Suppressor macrophage treated with lipopolysaccharide for 4 hours (primary cell): ENCODE data around the gene REV3L.

ENCODE experiments used
- DNase-seq: peaks from one replicate; pipeline ENCODE4 v3.0.0-alpha.2; 2020

The REV3L gene

DNA sequence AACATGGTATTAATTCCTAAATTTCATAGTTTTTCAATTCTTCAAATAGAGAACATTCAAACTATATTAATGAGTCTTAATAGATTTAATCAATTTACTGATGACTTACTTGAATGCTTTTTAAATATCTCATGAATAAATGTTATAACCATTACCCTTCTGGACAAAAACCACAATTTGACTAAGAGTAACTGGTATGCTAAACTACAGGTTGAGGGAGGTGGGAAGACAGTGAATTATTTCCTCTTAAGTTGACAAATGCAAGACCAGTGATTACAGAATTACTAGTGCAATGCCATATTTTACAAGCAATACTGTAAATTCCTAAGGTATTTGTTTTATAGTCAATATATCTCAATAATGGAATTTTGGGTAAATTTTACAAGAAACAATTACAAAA is 65.1 kb downstream of the REV3L start:
- DNase-seq: no peak

DNA sequence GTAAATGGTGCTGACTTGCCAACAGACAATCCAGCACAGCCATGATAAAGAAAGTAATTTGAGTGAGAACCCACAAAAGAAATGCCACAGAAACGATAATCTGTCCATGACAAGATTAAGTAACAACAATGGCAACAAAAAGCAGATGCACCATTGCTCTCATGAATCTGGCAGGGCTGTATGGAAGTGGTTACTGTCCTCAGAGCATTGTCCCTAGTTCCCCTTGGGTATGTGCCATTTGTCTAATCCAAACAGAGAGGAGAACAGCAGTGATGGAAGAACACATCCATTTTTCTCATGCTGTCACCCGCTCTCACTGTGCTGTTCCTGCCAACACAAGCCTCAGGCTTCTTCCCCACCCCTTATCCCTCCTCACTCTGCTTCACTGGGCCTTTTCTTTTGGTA is 65.8 kb downstream of the REV3L start:
- DNase-seq: no peak

DNA sequence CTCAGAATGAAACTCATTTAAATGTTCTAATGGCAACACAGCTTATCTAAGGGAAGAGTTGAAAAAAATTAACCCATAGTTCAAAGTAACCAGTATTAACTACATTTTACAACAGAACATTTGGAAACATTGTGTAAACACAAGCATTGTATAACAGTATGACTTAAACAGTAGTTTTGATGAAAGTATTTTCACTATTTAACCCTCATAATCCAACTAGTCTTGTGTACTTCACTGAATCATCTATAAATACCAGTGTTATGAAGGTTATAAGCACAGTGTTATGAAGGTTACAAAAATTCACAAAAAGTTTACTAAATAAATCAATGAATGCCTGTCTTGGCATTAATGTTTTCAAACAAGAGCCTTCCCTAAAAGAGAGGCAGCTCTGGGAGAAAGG is 66.5 kb downstream of the REV3L start:
- DNase-seq: no peak

DNA sequence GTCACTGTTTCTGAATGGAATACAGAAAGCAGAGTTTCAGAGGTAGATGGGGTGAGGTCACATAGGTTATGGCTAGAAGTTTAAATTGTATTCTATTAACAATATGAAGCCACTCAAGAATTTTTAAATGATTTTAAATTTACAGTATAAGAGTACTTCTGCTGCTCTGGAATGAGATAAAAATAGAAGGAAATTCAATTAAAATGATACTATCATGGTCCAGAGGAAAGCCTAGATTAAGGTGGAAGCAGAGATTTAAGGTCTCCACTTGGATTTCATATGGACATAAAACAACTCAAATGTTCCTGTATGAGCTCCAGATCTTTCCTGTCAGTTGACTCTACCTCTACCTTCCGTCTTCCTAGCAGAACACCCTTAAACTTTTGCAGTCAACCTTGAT is 68.6 kb downstream of the REV3L start:
- DNase-seq: no peak

DNA sequence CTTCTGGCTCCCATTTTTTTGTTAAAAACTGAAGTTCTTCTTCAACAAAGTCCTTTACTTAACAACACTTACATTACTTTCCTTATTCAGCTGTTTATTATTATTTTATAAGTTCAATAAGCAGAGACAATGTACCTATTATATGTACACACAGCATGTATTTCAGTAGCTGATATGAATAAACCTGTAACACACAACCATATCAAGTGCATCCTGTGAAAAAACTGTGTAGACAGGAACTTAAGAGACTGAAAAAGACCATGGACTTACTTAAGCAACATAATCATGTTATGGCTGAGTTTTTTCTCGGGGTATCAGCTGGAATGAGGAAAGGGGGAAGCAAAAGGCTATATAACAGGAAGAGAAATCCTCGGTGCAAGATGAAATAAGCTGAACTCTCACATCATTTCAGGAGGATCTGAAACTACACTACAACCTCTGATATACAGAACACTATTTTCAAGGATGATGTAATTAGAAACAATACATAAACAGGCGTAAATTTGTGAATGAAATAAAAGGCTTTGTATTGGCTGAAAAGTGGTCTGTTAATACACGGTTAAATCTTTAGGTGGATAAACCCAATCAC is 70.9 kb downstream of the REV3L start:
- peak; percentile 85 for DNase-seq

DNA sequence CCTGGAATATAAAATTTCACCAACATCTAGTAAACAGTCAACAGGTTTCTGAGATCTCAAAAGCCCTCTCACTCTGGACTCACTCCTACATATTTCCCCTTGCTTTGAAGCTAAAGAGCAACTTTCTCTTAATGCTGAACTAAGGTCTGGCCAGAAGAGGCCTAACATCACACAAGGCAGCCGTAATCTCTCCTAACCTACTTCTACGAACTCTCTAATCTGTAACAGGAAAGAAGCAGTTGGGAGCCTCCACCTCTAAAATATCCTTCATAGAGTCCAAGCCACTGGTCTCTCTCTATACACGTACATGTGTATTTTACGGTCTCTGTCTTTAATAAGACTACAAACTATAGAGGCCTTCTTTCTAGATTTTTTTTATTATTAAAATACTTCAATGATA is 72.0 kb downstream of the REV3L start:
- no peak for DNase-seq

DNA sequence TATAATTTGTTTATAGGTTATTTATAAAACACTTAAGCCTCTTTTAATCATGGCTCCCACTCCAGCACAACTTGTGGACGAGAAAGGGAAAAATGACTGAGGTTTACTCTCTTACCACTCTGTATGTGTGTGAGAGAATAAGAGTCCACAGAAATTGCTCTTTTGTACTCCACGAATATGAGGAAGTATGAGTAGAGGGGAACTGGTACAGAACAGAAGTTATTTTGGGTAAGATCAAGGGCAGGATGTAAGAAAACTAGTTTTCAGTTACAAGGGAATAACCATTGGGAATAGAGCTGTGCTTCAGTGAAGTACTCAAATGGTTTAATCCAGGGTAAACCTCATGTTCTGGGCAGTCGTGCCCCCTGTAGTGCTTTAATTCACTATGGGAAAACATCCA is 72.6 kb downstream of the REV3L start:
- DNase-seq: peak; percentile 52

DNA sequence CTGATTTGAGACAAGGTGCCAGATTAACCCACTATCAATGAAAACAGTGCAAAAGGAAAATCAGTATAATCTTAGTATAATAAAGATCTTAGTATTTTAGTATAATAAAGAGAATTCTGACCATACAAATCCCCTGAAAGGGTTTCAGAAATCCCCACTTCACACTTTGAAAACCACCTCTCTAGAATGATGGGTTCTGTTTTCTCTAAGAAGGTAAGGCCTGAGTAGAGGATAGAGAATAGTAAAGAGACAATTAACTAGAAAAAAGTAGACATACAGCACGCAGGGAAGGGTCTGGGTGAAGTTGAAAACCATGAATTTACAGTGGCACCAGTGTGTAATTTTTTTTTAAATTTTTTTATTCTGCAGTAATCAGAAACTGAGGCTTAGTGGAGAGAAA is 73.6 kb downstream of the REV3L start:
- DNase-seq: no peak

DNA sequence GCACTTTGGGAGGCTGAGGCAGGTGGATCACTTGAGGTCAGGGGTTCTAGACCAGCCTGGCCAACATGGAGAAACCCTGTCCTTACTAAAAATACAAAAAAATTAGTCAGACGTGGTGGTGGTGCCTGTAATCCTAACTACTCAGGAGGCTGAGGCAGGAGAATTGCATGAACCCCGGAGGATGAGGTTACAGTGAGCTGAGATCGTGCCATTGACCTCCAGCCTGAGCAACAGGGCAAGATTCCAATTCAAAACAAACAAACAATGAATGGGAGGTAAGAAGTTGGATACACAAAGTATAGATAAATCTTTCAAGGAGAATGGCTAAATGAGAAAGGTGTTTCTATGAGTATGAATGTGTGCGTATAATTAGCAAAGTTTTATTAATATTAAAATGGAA is 75.3 kb downstream of the REV3L start:
- DNase-seq: no peak

DNA sequence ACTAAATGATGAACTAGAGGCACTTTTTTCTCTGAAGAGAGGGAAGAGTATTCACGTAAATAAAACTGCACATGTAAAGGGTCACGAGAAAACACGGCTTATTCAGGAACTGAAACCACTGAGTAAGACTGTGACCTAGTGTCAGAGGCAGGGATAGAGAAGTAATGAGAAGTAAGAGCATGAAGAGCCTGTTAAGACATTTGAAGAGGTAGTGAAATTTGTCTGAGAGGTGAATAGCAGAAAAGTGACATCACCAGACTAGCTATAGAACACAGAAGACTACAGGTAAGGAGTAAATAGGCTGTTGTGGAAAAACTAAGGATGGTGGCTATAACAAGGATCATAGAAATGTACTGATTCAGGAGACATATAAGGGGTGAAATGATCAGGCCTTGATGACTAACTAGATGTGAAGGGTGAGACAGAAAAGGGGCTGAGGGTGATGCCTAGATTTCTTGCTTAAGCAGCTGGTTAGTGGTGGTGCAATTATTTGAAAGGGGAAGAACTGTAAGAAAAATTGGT is 76.8 kb downstream of the REV3L start:
- peak; percentile 94 for DNase-seq

DNA sequence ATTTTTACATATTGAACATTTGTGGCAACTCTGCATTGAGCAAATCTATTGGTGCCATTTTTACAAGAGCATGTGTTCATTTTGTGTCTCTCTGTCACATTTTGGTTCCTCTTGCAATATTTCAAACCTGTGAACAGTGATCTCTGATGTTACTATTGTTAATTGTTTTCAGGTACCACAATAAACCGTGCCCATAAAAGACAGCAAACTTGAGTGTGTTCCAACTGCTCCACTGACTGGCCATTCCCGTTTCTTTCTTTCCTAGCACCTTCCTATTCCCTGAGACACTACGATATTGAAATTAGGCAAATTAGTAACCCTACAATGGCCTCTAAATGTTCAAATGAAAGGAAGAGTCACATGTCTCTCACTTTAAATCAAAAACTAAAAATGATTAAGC is 79.6 kb downstream of the REV3L start:
- no peak for DNase-seq

DNA sequence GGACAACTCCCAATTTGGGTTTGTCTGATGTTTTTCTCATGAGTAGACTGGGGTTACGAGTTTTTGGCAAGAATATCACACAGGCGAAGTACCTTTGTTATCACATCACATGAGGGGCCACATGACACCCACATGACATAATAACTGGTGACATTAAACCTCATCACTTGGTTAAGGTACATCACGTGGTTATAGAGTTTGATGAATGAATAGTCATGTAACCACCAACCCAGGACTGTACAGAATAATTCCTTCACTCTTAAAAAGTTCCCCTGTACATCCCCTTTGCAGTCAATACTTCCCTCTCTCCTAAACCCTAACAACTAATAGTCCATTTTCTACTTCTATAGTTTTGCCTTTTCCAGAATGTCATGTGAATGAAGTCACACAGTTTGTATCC is 83.4 kb downstream of the REV3L start:
- peak; percentile 59 for DNase-seq

DNA sequence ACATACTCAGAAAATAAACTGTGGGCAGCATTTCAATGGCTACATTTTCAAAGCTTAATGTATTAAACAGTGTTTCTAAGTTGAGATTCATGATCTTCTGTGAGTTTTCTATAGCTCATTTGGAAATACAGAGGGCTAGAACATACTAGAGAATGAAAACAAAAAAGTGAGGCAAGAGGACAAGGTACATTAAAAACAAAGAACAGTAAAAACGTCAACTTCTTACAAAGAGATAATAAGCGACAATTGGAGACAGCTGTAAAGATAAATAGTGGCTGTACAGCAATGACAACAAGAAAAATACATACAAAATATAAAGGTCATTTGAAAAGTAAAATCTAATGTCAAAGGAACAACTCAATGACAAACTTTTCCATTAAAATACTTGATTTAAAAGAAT is 94.3 kb downstream of the REV3L start:
- DNase-seq: no peak

DNA sequence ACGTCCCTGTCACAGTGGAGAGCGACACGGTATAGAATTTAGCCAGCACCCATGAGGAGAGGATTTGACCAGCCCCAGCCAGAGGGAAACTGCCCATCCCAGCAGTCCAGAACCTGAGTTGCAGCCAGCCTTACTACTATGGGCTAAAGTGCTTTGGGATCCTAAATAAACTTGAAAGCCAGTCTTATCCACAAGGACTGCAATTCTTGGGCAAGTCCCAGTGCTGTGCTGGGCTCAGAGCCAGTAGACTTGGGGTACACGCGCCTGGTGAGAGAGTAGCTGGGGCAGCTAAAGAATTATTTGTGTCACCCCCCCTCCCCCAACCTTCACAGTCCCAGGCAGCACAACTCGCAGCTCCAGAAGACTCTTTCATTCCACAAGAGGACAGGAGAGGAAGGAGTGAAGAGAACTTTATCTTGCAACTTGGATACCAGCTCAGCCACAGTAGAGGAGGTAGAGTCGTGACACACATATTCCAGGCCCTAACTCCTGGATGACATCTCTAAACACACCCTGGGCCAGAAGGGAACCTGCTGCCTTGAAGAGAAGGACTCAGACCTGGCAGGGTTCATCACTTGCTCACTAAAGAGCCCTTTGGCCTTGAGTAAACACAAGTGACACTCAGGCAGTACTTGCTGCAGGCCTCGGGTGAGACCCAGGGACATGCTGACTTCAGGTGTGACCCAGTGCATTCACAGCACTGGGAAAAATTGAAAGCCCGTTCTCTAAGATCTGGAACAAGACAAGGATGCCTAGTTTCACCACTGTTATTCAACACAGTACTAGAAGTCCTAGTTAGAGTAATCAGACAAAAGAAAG is 100.3 kb downstream of the REV3L start:
- no peak for DNase-seq

DNA sequence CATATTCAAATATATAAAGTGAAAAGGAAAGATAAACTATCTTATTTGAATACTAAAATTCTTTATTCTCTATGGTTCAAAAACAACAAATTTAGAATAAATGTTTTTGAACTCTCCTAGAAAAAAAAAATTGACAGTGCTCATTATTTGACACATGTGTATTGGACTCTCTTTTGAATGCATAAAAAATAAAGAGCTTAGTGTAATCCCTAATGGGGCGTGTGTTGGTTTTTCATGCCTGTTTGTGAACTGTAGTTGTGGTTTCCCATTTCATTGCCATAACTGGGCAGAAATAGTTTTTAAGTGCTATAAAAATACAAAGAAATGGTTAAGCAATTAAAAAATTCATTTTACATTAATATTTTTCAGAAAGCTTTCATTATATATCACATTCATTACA is 101.3 kb downstream of the REV3L start:
- no peak for DNase-seq

DNA sequence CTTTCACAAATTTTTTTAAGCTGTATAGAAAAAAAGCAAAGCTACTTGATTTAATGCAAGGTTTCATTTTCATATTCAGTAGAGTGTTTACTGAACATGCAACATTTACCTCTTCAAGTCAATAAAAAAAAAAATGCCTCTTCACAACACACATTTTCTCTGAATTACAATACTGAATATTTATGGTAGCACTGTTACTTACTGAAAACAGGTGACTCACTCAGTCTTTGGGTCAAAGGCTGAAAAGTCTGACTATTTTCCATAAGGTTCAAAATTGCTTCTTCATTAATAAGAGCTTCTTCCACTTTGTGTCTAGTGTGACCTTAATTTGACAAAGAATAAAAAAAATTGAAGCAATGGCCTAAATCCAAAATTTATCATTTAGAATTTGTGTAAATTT is 101.9 kb downstream of the REV3L start:
- DNase-seq: no peak

DNA sequence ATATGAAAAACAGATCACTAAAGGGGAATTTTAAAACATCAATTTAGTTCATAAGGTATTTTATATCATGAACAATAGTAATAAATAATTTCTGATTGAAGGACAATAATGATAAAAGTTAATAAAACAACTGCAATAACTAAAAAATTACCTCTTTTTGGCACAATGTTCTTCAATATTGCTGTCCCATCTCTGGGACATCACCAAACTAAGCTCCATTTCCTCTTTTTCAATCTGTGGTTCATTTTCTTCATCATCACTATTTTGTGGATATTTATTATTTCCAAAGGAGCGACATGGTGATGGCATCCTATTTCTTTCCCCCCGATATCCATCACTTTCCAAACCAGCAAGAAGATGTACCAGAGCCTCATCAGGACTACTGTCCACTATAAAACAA is 103.2 kb downstream of the REV3L start:
- no peak for DNase-seq

DNA sequence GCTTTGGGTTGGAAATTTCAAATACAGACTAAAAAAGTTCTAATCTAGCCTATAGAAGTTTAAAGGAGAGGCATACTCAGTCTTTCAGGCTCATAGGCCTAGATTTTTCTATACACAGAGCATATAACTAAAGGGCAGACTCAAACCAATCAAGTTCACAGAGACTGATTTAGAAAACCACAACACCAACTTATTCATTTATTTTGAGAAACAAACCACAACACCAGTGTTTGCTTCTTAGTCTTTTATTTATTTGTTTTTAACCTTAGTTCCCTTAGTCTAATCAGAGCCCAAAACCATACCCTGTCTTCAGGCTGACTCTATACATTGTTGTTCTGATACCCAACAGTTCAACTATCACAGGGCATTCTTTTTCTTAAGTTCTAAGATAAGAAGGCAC is 103.7 kb downstream of the REV3L start:
- DNase-seq: no peak

DNA sequence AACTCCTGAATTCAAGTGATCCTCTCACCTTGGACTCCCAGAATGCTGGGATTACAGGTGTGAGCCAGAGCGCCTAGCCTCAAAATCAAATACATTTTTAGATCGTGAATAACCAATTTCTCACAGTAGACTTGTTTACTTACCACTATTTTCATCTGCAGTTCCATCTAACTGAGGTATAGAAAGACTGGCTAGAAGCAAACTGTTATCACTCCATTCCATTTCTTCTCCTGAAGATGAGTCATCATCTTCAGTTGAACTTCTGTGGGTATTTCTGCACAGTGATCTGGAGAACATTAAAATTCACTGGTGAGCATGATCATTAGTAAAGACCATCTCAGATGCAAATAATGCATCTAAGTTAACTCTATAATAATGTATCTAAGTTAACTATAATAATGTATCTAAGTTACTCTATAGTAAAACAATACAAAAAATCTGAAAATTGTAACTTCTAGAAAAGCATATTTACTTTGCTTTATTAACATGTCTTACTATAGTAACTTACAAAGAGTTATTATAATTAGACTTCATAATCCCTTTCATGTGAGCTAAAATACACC is 105.4 kb downstream of the REV3L start:
- no peak for DNase-seq

DNA sequence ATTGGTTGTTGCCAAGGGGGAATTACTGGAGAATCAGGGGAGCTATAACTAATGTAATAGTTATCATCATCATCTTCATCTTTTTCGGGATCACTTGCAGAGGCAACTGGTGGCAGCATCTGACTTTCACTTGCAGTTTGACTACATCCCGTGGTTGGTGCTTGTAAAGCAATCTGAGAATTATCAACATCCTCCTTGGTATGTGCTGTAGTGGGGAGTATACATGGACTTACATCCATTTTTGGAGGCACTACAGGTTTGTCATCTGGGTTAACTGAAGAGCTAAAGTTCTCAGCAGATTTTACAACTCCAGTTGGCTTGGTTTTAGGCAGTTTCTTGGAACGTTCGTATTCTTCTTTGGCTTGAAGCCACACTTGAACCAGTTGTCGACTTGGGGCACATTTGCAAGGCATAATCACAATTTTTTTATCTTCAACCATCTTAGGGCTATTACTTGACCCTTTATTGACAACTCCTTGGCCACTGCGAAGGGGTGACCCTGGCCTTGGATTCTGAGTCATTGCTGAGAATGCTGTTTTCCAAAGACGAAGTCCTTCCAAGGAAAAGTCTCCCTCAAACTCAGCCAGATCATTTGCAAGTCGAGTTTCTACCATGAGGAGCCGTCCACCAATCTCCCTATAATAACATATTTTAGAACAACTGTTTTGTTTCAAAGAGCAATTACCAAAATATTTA is 115.5 kb downstream of the REV3L start:
- no peak for DNase-seq

DNA sequence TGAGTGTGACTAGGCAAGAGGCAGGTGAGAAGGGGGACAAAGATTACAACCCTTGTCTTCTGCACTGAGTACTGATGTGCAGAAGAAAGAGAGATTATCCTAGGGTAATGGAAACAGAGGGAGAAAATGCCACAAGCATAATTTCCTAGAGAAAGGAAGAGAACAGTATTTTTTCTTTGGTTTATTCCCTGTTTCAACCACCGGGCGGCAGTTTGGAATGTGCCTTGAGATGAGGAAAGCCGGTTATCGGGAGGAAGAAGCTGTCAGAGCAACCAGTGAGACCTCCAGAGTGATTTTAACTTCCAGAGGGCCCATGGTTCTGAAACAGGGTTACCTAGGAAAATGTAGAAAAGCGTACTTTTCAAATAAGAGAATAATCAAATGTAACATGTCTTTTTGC is 121.4 kb downstream of the REV3L start:
- DNase-seq: peak; percentile 43

DNA sequence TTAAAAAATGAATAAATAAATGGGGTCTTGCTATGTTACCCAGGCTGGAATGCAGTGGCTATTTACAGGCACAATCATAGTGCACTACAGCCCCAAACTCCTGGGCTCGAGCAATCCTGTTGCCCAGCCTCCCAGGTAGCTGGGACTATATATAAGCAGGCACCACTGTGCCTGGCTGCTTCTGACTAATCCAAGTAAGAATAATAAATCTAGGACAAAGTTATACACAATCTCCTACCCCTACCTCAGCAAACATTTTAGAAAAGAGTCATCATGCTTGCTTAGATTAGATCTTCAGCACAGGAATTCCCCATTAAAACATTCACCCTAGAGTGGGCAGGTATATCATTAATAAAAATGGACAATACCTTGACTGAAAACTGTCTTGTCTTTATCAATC is 124.6 kb downstream of the REV3L start:
- DNase-seq: no peak

DNA sequence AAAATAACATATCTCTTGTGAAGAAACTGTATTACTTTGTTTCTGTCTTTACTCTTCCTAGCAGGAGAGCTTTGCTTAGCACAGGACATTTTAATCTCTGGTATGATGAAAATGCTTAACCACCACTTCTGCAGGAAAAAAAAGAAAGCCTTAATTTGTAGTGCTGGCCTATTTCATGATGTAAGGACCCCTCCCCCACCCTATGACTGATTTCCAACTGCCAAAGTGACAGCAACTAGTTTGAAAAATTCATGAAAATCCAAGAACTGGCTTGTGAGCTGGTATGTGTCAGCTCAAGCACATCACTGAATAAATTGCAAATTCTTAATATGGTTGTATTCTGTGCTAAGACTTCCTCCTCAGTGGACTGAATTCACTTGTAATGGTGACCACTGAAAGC is 125.3 kb downstream of the REV3L start:
- DNase-seq: no peak

DNA sequence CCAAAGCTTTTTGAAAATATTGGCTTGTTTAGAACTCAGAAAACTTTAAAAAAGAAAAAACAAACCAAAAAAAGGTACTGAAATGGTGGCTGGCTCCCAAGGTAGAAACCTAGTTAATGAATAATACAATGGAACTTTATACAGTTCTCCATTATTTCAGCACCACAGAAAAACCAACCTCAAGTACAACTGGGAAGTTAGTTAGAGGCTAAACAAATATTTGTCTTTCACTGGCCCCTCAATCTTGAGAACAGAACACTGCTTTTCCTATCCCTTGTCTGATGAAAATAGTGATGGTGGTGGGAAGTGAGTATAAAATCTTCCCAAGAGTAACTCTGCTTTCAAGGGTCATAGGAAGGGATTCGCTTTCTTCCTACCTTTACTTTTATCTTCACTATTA is 126.5 kb downstream of the REV3L start:
- DNase-seq: no peak
